Kidney tubule cell (primary cell): ENCODE results near the gene OR10G4.
"Not testable (repeated sequence)": the region's sequence is repeated elsewhere in the genome, so short reads cannot be mapped to it uniquely, and the experiment has no call there.

Experiments used
- DNase-seq: peaks from one replicate; pipeline ENCODE4 v3.0.0-alpha.2; 2018; ENCODE audit warnings: low spot score

Gene OR10G4

GRCh38 chr11:124012697-124013096 is at the start of gene OR10G4:
Gene OR10G4 (plus strand): TSS chr11:124012997. CDS start chr11:124015575, 2,578 bp downstream.
- DNase-seq, result no peak

GRCh38 chr11:123973816-123974215 is 39.0 kb upstream of the OR10G4 start:
- DNase-seq, result peak; percentile 61

GRCh38 chr11:123976770-123977560 is 35.8 kb upstream of the OR10G4 start:
- DNase-seq, result no peak

GRCh38 chr11:123977731-123978347 is 35.0 kb upstream of the OR10G4 start, which contains the start of gene OR10S1:
Gene OR10S1 (minus strand): TSS chr11:123977781. CDS start chr11:123977664, 117 bp downstream.
- peak; percentile 13 for DNase-seq

- no peak for DNase-seq
Observed at GRCh38 chr11:123979311-123979710, 33.5 kb upstream of the OR10G4 start.

GRCh38 chr11:123995119-123995518 is 17.7 kb upstream of the OR10G4 start, which contains the start of gene OR10G6:
Gene OR10G6 (minus strand): TSS chr11:123995161. CDS start chr11:123995161, 0 bp downstream.
- DNase-seq, result no peak

- DNase-seq, result not testable (repeated sequence)
Observed at GRCh38 chr11:124015837-124016236, 3.0 kb downstream of the OR10G4 start.

- DNase-seq, result no peak
Observed at GRCh38 chr11:124026498-124026897, 13.7 kb downstream of the OR10G4 start, which contains the start of gene OR10G8. Gene OR10G8 (plus strand): TSS chr11:124026798. CDS start chr11:124029623, 2,825 bp downstream.

- DNase-seq, result no peak
Observed at GRCh38 chr11:124036666-124037065, 23.9 kb downstream of the OR10G4 start.

GRCh38 chr11:124039557-124039956 is 26.8 kb downstream of the OR10G4 start:
- DNase-seq, result no peak

- DNase-seq, result peak; percentile 4
Observed at GRCh38 chr11:124041254-124041653, 28.5 kb downstream of the OR10G4 start, which contains the start of gene OR10G7. Gene OR10G7 (minus strand): TSS chr11:124041325. CDS start chr11:124039001, 2,324 bp downstream.

GRCh38 chr11:124043420-124043819 is 30.6 kb downstream of the OR10G4 start:
- DNase-seq, result no peak

- no peak for DNase-seq
Observed at GRCh38 chr11:124050748-124051147, 38.0 kb downstream of the OR10G4 start.

- no peak for DNase-seq
Observed at GRCh38 chr11:124052966-124053365, 40.2 kb downstream of the OR10G4 start.
